Uterus (tissue), 4 donors: ENCODE results near the gene MED4. TPM values are rescaled to one million over a fixed set of nuclear protein-coding genes. Genes with fewer than 3 reads are reported as not detected.

Experiments used
- DNase-seq, 2 donors: peaks; one replicate each; pipeline ENCODE4 v3.0.0-alpha.2; 2019 to 2020
- H3K27ac ChIP-seq, 2 donors: fragments of 200-600 bp; sonication (generic); 1 replicate in 1 of 2; 2 replicates in 1 of 2; pipeline ENCODE4 v1.5.1; 2016 to 2018
- H3K27me3 ChIP-seq, 2 donors: fragments of 200-600 bp; sonication (generic); one replicate each; pipeline ENCODE4 v1.5.1; 2018 to 2019; ENCODE audit warnings: control low read depth in 1 of 2
- H3K36me3 ChIP-seq, 2 donors: fragments of 200-600 bp; sonication (generic); one replicate each; pipeline ENCODE4 v1.5.1; 2019; ENCODE audit warnings: control low read depth in 1 of 2
- H3K4me1 ChIP-seq, 2 donors: fragments of 200-600 bp; sonication (generic); one replicate each; pipeline ENCODE4 v1.5.1; 2018 to 2019; ENCODE audit warnings: control low read depth in 1 of 2
- H3K4me3 ChIP-seq, 2 donors: fragments of 200-600 bp; sonication (generic); 1 replicate in 1 of 2; 2 replicates in 1 of 2; pipeline ENCODE4 v1.5.1; 2018 to 2019; ENCODE audit warnings: mild to moderate bottlenecking in 1 of 2
- H3K9me3 ChIP-seq, 2 donors: fragments of 200-600 bp; sonication (generic); one replicate each; pipeline ENCODE4 v1.5.1; 2019; ENCODE audit warnings: control low read depth in 1 of 2
- CTCF ChIP-seq, 4 experiments: fragments of 200-600 bp in 2 of 4; fragments of 450-650 bp in 2 of 4; sonication (generic) in 2 of 4; IDR thresholded peaks; one replicate each; pipeline ENCODE4 v1.5.1; 2016 to 2019; ENCODE audit warnings: antibody characterized with exemption in 4 of 4, mild to moderate bottlenecking in 2 of 4, moderate library complexity in 1 of 4
- POLR2A ChIP-seq, 2 donors: fragments of 450-650 bp; IDR thresholded peaks; one replicate each; pipeline ENCODE4 v1.6.1; 2016; ENCODE audit warnings: antibody characterized with exemption in 2 of 2, mild to moderate bottlenecking in 1 of 2, moderate library complexity in 1 of 2
- intact Hi-C: fragments of 100-400 bp; cut with DNase I; formaldehyde crosslinking; loops from one replicate; pipeline ENCODE4 v1.15.1; 2023; ENCODE audit warnings: low total_unique reads
- total RNA-seq, 4 donors: library from RNA; depleted of rRNA in 3 of 4; stranded (reverse); fragments of >200 nt in 3 of 4; gene quantifications; one replicate each; pipeline versions ENCODE4 v1.1.0 to v1.2.4, GENCODE V29; 2014 to 2023
- donor health status: DM: yes; HTN: yes; CAD: no.

The MED4 gene
- total RNA-seq, 4 donors from 2014 or later: 38.4 to 53.4 (median 49.1) TPM

GRCh38 chr13:48110931-48111721 is 16.2 kb upstream of the MED4 start:
- intact Hi-C loops: no loop called here
- Histone ChIP-seq H3K4me3 (no peak overlapping the region), H3K27me3 (no peaks in the 10 kb centered on the region), H3K4me1 (no peaks in the 10 kb centered on the region), H3K36me3 (no peaks in the 10 kb centered on the region), H3K9me3 (no peaks in the 10 kb centered on the region), H3K27ac (peak overlapping the region; percentile 36 to 44)
- TF ChIP-seq POLR2A (IDR thresholded peaks at IDR 0.05) (no peak), CTCF (IDR thresholded peaks at IDR 0.05) (no peak)
- no peak for DNase-seq

DNA sequence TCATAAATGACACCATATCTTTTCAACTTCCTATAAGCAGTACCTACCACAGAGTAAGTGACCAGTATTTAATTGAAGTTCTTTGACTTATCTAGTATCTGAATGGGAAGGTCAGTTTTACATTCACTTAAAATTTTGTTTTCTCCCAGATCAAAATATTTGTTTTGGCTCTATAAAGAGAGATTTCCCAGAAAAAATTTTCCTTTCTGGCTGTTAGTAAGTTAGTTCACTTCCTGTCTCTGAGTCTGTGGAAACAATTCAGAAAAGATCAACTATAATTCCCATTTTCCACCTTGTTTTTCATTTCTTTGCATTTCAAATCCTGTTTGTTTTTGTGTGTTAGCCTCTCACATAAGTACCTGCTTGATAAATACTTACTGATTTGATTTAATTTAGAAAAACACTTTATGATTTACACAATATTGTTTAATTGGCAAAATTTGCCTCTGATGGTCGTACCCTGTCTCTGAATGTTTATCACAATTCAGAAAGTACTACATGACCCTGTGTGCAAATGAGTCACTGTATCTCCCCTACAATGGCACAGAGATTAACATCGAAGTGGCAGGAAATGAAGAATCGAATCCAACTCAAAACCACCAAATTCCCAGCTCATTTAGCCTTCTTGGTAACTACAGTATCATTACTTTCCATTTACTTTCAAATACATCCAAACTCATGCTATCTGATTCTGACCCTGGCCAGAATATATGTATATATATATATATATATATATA is 15.4 kb upstream of the MED4 start:
- TF ChIP-seq CTCF (IDR thresholded peaks at IDR 0.05) (no peak), POLR2A (IDR thresholded peaks at IDR 0.05) (no peak)
- intact Hi-C loops: no loop called here
- Histone ChIP-seq H3K4me1 (no peaks in the 10 kb centered on the region), H3K9me3 (no peaks in the 10 kb centered on the region), H3K27ac (peak overlapping the region; percentile 36 to 39), H3K27me3 (no peaks in the 10 kb centered on the region), H3K36me3 (no peaks in the 10 kb centered on the region), H3K4me3 (no peak overlapping the region)
- no peak for DNase-seq

- Histone ChIP-seq H3K9me3 (no peaks in the 10 kb centered on the region), H3K27ac (no peak overlapping the region), H3K4me1 (no peaks in the 10 kb centered on the region), H3K36me3 (no peaks in the 10 kb centered on the region), H3K4me3 (no peak overlapping the region), H3K27me3 (no peaks in the 10 kb centered on the region)
- no peak for DNase-seq
- intact Hi-C loops: no loop called here
- TF ChIP-seq POLR2A (IDR thresholded peaks at IDR 0.05): no peak
- no peak for TF ChIP-seq CTCF (IDR thresholded peaks at IDR 0.05)
Measured at GRCh38 chr13:48108106-48108505, 13.2 kb upstream of the MED4 start.

- H3K27ac ChIP-seq: no peak overlapping the region
- DNase-seq: no peak
- no peaks in the 10 kb centered on the region for H3K27me3 ChIP-seq
- intact Hi-C loops: no loop called here
- H3K4me3 ChIP-seq: no peak overlapping the region
- H3K4me1 ChIP-seq: peaks cover 0 to 4% of the 10 kb centered on the region in 2 donors
- no peaks in the 10 kb centered on the region for H3K9me3 ChIP-seq
- no peak for TF ChIP-seq POLR2A (IDR thresholded peaks at IDR 0.05)
- no peak for TF ChIP-seq CTCF (IDR thresholded peaks at IDR 0.05)
- no peaks in the 10 kb centered on the region for H3K36me3 ChIP-seq
Measured at GRCh38 chr13:48097793-48098192, 2.9 kb upstream of the MED4 start.

DNA sequence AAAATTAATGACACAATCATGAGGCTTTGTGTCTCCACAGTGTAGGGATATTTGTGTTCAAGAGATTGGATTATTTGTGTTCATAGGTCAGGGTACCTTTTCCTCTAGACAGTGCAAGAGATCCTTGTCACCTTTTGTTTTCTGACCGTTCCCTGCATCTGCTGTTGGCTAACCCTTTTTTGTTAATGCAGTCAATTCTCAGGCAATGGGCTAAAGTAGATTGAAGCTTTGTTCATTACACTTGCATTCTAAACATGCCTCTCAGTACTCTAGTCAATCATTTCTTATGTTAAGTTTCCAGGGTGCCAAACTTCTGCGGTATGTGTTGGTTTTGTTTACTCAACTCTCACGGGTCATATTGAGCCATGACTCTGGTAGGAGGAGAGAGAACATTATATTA is 1.8 kb upstream of the MED4 start:
- H3K4me1 ChIP-seq: peaks cover 0 to 5% of the 10 kb centered on the region in 2 donors
- H3K27ac ChIP-seq: no peak overlapping the region
- no peak overlapping the region for H3K4me3 ChIP-seq
- intact Hi-C loops: no loop called here
- no peaks in the 10 kb centered on the region for H3K9me3 ChIP-seq
- TF ChIP-seq CTCF (IDR thresholded peaks at IDR 0.05): no peak
- no peak for TF ChIP-seq POLR2A (IDR thresholded peaks at IDR 0.05)
- no peaks in the 10 kb centered on the region for H3K27me3 ChIP-seq
- H3K36me3 ChIP-seq: no peaks in the 10 kb centered on the region
- DNase-seq: no peak
